Measurements from ENCODE around the gene NMRK1.
A peak's percentile ranks its signal among the peaks of the same experiment; 100 is the strongest.

- TF ChIP-seq EP300 (conservative IDR thresholded peaks at IDR 0.05; ENCODE audit: poor library complexity, severe bottlenecking): peak; percentile 88
- peak; percentile 74 for TF ChIP-seq POLR2AphosphoS5 (IDR thresholded peaks at IDR 0.05)
- TF ChIP-seq, protein P1, sequence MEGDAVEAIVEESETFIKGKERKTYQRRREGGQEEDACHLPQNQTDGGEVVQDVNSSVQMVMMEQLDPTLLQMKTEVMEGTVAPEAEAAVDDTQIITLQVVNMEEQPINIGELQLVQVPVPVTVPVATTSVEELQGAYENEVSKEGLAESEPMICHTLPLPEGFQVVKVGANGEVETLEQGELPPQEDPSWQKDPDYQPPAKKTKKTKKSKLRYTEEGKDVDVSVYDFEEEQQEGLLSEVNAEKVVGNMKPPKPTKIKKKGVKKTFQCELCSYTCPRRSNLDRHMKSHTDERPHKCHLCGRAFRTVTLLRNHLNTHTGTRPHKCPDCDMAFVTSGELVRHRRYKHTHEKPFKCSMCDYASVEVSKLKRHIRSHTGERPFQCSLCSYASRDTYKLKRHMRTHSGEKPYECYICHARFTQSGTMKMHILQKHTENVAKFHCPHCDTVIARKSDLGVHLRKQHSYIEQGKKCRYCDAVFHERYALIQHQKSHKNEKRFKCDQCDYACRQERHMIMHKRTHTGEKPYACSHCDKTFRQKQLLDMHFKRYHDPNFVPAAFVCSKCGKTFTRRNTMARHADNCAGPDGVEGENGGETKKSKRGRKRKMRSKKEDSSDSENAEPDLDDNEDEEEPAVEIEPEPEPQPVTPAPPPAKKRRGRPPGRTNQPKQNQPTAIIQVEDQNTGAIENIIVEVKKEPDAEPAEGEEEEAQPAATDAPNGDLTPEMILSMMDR (IDR thresholded peaks at IDR 0.05; ENCODE audit: poor library complexity, severe bottlenecking): no peak
- no peak for TF ChIP-seq EZH2 (IDR thresholded peaks at IDR 0.05; ENCODE audit: borderline replicate concordance, insufficient read depth, low read length, poor library complexity, severe bottlenecking)
- TF ChIP-seq, protein P2, sequence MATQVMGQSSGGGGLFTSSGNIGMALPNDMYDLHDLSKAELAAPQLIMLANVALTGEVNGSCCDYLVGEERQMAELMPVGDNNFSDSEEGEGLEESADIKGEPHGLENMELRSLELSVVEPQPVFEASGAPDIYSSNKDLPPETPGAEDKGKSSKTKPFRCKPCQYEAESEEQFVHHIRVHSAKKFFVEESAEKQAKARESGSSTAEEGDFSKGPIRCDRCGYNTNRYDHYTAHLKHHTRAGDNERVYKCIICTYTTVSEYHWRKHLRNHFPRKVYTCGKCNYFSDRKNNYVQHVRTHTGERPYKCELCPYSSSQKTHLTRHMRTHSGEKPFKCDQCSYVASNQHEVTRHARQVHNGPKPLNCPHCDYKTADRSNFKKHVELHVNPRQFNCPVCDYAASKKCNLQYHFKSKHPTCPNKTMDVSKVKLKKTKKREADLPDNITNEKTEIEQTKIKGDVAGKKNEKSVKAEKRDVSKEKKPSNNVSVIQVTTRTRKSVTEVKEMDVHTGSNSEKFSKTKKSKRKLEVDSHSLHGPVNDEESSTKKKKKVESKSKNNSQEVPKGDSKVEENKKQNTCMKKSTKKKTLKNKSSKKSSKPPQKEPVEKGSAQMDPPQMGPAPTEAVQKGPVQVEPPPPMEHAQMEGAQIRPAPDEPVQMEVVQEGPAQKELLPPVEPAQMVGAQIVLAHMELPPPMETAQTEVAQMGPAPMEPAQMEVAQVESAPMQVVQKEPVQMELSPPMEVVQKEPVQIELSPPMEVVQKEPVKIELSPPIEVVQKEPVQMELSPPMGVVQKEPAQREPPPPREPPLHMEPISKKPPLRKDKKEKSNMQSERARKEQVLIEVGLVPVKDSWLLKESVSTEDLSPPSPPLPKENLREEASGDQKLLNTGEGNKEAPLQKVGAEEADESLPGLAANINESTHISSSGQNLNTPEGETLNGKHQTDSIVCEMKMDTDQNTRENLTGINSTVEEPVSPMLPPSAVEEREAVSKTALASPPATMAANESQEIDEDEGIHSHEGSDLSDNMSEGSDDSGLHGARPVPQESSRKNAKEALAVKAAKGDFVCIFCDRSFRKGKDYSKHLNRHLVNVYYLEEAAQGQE (IDR thresholded peaks at IDR 0.05; ENCODE audit: borderline replicate concordance): peak; percentile 38
- TF ChIP-seq SMC3 (conservative IDR thresholded peaks at IDR 0.05; ENCODE audit: poor library complexity): no peak
- TF ChIP-seq TAF1 (IDR thresholded peaks at IDR 0.05; ENCODE audit: low read depth): no peak
Observed at GRCh38 chr9:75063556-75064305, 24.2 kb downstream of the NMRK1 start.
